RCC 7860 (cell line): Measurements from ENCODE around the gene SOCS3.
A peak's percentile ranks its signal among the peaks of the same experiment; 100 is the strongest.

Experiments
- DNase-seq: peaks from one replicate; pipeline ENCODE4 v3.0.0-alpha.2; 2015; ENCODE audit warnings: low spot score
- FAIRE-seq: peaks from 2 replicates; lab custom pipeline; 2012; peaks lifted over from hg19 to GRCh38; lab: Jason Lieb, UNC

SOCS3 gene, protein sequence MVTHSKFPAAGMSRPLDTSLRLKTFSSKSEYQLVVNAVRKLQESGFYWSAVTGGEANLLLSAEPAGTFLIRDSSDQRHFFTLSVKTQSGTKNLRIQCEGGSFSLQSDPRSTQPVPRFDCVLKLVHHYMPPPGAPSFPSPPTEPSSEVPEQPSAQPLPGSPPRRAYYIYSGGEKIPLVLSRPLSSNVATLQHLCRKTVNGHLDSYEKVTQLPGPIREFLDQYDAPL

DNA sequence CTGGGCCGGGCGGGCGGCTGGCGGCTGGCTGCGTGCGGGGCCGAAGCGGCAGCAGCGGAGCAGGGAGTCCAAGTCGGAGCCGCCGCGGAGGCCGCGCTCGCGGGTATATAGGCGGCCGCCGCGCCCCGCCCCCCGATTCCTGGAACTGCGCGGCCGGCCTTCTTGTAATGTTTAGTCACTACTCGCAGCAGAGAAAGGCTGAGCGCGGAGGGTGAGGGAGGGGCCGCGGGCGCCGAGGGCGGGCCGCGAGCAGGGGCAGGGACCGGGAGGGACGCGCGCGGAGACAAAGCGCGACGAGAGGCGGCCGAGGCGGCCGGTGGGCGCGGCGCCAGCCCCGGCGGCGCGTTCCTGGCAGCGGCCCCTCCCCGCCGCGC, at the start of gene SOCS3:
TSS of gene SOCS3 (minus strand) at position 81 of the 374 bp plus-strand sequence. CDS start 982 bp downstream, outside the sequence.
- DNase-seq (peak; percentile 93), FAIRE-seq (no peak)

GRCh38 chr17:78409191-78409928, 49.5 kb upstream of the SOCS3 start:
- no peak for DNase-seq
- no peak for FAIRE-seq

DNA sequence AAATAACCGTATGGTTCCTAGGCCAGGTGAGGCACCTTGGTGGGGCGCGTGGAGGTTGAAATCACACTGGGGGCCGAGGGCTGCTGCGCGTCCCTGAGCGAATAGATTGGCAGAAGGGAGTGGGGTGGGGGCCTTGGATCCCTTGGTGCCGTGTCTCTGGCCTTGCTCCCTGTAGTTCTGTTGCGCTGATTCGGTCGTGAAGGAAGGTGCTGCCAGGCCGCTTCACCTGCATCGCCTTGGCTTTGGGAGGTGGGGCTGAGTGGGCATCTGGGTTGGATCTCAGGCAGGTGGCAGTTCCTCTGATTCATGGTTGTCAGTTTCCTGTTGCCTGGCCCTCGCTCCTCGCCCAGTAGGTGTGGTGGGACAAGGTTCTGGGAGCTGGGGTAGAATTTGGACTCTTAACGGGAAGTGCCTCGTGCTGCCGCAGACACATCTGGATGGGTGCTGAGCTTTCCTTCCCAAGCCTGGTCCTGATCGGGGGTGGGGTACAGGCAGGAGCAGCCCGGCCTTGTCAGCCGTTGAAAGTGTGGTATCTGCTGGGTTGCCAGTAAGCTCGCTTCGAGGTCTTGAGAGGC, 48.7 kb upstream of the SOCS3 start:
- FAIRE-seq (no peak), DNase-seq (no peak)

DNA sequence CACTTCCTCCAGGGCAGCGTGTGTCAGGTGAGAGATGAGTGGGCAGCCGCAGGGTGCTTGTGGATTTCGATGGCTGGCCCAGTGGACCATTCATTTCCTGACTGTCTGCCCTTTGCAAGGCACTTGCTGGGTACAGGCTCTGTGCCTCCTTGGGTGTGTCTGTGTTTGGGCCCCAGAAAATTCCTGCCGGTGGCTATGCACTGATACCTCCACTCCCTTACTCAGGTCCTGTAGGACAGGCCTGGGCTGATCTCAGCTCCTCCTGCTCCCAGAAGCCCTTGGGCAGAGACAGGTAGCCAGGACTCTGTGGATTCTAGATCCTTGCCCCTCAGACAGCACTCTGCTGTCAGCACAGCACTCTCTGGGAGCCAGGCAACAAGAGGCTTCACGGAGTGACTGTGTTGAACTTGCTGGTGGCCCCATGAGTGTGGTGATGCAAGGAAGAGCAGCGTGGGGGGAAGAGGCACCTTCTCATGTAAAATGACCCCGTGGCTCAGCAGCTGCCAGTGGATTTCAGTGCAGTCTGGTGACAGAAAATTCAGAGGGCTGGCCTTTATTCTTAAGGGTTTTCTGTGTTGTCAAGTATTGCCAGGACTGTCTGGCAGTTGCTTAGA, 47.6 kb upstream of the SOCS3 start:
- FAIRE-seq (no peak), DNase-seq (no peak)

GRCh38 chr17:78406920-78407319, 47.0 kb upstream of the SOCS3 start:
- DNase-seq (no peak), FAIRE-seq (no peak)

DNA sequence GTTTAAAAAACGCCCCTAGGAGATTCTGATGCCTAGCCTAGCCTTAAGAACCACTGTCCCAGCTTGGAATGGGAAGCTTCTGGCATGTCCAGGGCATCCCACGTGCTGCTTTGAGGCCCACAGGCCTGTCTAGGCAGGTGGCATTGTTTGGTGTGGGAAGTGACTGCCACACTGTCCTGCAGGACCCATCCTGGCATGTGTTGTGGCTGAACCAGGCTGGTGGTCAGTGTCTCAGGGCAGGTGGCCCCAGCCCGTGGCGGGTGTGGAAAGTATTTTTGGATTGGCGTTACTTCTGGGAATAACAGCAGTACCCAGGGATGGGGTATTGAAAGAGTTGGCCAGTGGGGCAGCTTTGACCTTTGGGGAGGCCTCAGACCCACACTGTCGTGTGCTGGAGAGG, 46.5 kb upstream of the SOCS3 start:
- no peak for FAIRE-seq

GRCh38 chr17:78403822-78404221, 43.9 kb upstream of the SOCS3 start:
- DNase-seq = no peak
- no peak for FAIRE-seq

More for the DNA sequence above, 46.5 kb upstream of the SOCS3 start:
- DNase-seq = no peak

- DNase-seq = no peak
- FAIRE-seq = no peak
Observed at GRCh38 chr17:78401891-78402290, 42.0 kb upstream of the SOCS3 start.

- DNase-seq (peak; percentile 33), FAIRE-seq (no peak)
Observed at GRCh38 chr17:78401246-78401645, 41.4 kb upstream of the SOCS3 start.

DNA sequence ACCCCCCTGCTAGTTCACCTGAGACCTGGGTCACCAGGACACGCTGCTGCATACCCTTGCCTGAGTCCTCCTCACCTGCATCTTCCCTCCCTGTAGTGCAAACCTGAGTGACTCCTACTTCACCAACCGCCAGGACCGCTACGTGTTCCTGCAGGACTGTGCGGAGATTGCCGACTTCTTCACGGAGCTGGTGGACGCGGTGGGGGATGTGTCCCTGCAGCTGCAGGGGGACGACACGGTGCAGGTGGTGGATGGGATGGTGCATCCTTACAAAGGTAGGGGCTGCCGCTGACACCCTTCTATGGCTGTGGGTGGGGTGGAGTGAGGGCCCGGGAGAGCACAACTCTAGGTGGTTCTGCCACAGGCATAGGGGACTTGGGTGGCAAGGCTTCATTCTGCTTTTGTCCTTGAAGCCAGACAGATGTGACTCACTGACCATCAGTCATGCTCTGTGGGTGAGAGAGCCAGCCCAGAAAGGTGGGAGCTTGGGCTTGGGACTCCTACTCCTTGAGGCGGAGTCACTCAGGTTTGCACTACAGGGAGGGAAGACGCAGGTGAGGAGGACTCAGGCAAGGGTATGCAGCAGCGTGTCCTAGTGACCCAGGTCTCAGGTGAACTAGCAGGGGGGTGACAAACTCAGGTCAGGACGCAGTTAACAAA, 40.8 kb upstream of the SOCS3 start:
- peak; percentile 78 for FAIRE-seq
- DNase-seq = peak; percentile 60

GRCh38 chr17:78399693-78400144, 39.8 kb upstream of the SOCS3 start:
- FAIRE-seq (no peak), DNase-seq (no peak)

- DNase-seq = no peak
- FAIRE-seq = no peak
Observed at GRCh38 chr17:78399028-78399692, 39.3 kb upstream of the SOCS3 start.

GRCh38 chr17:78398390-78398789, 38.5 kb upstream of the SOCS3 start:
- DNase-seq = no peak
- FAIRE-seq = no peak

DNA sequence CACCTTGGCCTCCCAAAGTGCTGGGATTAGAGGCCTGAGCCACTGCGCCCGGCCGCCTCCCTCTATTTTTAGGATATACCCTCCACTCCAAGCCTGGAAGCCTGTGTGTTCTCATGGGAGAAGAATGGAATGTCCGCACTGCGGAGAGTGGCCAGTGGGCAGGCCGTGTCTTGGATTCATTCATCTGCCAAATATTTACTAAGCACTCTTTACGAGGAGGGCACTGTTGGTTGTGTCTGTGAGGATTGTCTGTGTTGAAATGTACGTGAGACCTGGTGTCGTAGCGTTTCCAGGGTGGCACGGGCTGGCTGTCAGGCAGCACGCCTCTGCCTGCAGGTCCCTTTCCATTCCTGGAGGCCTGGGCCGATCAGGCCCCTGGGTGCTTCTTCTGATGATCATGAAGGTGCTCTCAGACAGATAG, 37.8 kb upstream of the SOCS3 start:
- no peak for DNase-seq
- FAIRE-seq = no peak

- FAIRE-seq = no peak
- DNase-seq = no peak
Observed at GRCh38 chr17:78396441-78397337, 36.8 kb upstream of the SOCS3 start.

DNA sequence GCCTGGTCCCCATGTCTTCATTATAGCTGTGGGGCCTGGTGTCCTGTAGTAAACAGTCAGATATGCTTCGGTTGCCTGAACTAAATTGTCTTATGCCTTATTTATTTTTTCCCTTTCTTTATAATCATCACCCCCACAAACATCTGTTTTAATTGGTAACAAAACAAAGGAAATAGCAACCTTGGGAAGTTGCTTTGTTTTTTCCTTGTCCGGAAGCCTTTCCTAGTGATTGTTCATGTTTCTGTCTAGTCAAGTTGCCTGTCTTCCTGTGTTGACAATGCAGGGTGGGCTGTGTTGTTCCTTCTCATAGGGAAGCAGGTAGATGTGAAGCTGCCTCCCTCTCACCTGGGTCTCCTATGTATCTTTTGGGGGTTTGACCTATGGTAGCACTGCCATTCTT, 35.3 kb upstream of the SOCS3 start:
- DNase-seq = no peak
- no peak for FAIRE-seq

- FAIRE-seq = no peak
- DNase-seq = no peak
Observed at GRCh38 chr17:78394209-78394608, 34.3 kb upstream of the SOCS3 start.

DNA sequence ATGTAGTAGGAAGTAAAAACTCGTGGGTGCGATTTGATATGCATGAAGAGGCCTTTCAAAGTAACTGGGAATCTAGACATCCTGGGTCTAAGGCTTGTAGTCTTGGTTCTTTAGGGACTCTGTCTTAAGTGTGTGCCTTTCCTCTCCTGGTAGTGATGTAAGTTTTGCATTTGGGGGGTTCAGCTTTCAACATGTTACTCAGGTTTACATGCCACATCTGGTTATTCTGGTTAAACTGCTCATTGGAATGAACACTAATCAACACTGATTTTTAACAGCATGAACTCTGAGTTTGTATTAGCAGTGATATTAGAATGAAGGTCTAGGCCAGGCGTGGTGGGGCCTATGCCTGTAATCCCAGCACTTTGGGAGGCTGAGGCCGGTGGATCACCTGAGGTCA, 33.7 kb upstream of the SOCS3 start:
- DNase-seq (no peak), FAIRE-seq (no peak)

GRCh38 chr17:78392295-78392694, 32.4 kb upstream of the SOCS3 start:
- no peak for DNase-seq
- FAIRE-seq = no peak

GRCh38 chr17:78391843-78392242, 32.0 kb upstream of the SOCS3 start:
- FAIRE-seq (peak; percentile 79), DNase-seq (peak; percentile 63)
